AG09309 (cell line): ENCODE results near the gene MBD5.

ENCODE experiments used
- DNase-seq: peaks from one replicate; pipeline ENCODE4 v3.0.0-alpha.2; 2010; ENCODE audit warnings: low read depth
- H3K4me3 ChIP-seq: 2 replicates; pipeline ENCODE4 v1.5.1; 2011; ENCODE audit warnings: mild to moderate bottlenecking, low read depth, low read length, moderate library complexity; ENCODE audit not compliant: control insufficient read depth
- TF ChIP-seq, protein P1 (sequence below): IDR thresholded peaks from 2 replicates; pipeline ENCODE4 v1.5.1; 2011; ENCODE audit warnings: mild to moderate bottlenecking, low read depth, low read length, inconsistent platforms; ENCODE audit not compliant: insufficient read depth, control insufficient read depth; ENCODE audit errors: missing control alignments

MBD5 gene

DNA sequence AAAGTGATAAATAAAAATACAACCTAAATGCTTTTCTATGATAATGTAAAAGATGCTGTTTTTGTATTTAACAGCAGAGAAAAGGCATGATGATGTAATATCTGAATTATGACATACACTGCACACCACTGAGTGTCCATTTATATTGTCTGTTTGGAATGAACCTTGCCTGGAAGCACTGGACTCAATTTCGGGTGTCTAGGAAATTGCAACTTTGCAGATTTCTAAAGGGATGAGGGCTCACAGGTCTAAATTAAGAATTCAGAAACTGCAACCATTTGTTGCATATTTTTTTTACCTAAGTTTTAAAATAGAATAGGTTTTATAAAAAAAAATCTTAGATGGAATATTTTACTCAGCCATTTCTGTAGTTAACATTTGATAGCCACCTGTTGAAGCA lies 492.5 kb downstream of the MBD5 start:
- no peak for DNase-seq
- no peak overlapping the region for H3K4me3 ChIP-seq
- TF ChIP-seq, protein P1, sequence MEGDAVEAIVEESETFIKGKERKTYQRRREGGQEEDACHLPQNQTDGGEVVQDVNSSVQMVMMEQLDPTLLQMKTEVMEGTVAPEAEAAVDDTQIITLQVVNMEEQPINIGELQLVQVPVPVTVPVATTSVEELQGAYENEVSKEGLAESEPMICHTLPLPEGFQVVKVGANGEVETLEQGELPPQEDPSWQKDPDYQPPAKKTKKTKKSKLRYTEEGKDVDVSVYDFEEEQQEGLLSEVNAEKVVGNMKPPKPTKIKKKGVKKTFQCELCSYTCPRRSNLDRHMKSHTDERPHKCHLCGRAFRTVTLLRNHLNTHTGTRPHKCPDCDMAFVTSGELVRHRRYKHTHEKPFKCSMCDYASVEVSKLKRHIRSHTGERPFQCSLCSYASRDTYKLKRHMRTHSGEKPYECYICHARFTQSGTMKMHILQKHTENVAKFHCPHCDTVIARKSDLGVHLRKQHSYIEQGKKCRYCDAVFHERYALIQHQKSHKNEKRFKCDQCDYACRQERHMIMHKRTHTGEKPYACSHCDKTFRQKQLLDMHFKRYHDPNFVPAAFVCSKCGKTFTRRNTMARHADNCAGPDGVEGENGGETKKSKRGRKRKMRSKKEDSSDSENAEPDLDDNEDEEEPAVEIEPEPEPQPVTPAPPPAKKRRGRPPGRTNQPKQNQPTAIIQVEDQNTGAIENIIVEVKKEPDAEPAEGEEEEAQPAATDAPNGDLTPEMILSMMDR, result no peak

DNA sequence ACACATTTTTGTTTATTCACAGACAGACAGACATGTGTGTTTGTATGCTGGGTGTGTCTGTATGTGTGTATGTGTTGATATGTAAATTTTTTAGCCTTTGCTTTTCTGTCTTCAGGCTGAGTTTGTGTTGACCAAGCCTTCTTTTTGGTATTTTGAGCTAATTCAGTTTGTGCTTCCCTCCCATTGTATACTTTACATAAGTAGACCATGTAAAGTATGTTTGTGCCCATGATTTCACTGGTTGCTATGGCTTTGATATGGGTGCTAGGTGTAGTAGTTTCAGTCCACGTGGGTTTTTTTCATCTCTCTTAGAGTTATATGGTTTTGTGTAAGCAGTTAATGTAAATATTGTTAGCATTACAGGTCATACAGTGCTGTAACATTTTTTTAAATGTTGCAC lies 494.2 kb downstream of the MBD5 start:
- TF ChIP-seq, protein P1, result no peak
- H3K4me3 ChIP-seq, result no peak overlapping the region

DNA sequence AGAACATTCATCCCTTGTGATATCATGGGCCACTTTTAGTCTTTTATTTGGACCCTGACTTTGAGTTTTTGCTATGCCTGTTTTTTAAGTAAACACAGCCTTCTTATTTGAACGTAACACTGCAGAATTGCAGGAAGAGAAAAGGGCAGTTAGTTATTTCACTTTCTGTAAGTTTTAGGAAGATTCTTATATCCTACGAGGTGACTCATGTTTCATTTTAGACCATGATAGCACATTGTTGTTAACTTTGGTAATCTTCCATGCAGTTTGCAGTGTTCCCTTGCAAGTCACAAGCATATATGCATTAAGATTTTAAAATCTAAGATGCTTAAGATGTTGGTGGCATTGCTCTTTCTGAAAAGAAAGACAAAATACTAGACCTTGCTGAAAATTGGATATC lies 495.1 kb downstream of the MBD5 start:
- H3K4me3 ChIP-seq, result no peak overlapping the region
- no peak for DNase-seq
- TF ChIP-seq, protein P1, result no peak

More for the DNA sequence above, 494.2 kb downstream of the MBD5 start:
- no peak for DNase-seq

DNA sequence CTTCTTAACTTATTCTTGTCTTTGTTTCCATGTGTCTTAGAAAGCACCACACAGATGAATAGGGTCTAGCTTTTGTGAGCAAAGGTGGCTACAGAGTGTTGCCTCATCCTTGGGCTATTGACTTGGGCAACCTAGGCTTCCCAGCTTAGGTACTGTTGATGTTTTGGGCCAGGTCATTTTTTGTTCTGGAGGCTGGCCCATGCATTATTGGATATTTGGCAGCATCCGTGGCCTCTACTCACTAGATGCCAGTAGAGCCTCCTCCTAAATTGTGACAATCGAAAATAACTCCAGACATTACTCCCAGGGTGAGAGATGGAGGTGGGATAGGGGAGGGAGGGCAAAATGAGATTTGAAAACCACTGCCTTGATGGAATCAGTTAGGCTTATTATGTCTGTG lies 496.4 kb downstream of the MBD5 start:
- no peak overlapping the region for H3K4me3 ChIP-seq
- TF ChIP-seq, protein P1, result no peak
- DNase-seq, result no peak

DNA sequence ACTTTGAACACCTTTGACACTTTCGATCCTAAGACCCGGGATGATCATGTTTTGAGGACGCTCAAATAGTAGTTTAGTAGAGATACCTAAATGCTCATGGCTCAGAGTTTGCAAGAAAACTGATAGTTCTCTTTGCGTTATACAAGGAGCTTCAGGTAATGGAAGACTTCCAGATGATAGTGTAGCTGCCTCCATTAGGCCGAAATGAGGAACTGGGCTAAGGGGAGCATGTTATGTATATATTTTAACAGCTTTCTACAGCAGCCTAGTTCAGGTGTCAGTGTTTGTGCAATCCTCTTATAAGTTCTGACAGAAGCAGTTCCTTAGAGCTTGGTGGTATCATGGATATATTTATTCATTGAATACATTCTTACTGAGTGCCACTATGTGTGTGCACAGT lies 496.9 kb downstream of the MBD5 start:
- no peak for DNase-seq
- H3K4me3 ChIP-seq, result no peak overlapping the region
- TF ChIP-seq, protein P1, result no peak

DNA sequence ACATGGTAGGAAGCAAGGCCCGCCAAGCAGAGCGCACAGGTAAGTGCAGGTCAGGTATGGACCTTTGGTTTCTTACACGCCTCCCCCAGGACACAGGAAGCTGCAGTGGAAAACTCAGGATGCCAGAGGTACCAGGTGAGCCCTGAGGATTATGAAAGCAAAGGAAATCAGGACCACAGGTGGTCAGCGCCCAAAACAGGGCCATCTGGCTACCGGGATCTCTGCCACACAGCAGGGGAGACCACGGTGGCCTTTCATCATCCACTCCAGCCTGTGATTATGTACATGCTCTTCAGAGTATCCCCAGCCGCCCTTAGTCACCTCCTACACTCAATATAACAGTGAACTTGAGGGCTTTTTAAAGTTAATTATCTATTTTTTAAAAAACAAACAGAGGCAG lies 498.1 kb downstream of the MBD5 start:
- TF ChIP-seq, protein P1, result no peak
- no peak overlapping the region for H3K4me3 ChIP-seq
- no peak for DNase-seq

DNA sequence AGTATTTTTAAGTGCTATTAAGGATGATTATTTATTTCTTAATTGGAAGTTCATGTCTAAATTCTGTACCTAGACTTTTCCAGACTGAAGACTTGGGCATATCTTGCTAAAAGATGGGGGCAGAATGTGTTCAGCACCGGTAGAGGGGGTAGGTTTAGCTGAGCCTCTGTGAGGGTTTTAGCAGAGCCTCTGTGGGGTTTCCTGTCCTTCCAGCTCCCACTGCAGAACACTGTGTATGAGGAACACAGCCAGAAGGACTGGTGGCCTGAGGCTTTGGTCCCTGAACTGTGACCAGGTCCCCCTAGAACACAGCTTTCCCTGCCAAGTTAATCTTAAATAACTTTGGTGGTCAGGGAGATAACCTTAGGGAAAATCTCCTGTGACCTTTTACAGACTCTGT lies 500.3 kb downstream of the MBD5 start:
- TF ChIP-seq, protein P1, result no peak
- no peak for DNase-seq
- no peak overlapping the region for H3K4me3 ChIP-seq
